HepG2 (cell line): ENCODE measurements around the gene ZXDC. TPM values are rescaled to one million over a fixed set of nuclear protein-coding genes. Genes with fewer than 3 reads are reported as not detected.

Experiments
- ATAC-seq: fragments of 200-7000 bp; cut with Tn5 transposase; 3 replicates; pipeline ENCODE4 v1.9.1; 2020; ENCODE audit warnings: mild to moderate bottlenecking, moderate library complexity
- BruUV-seq: library from RNA; stranded (reverse); fragments of 400-500 nt; replicated peaks from 2 replicates; lab custom pipeline; 2021; lab: Mats Ljungman, UMichigan
- CTCF ChIA-PET: fragments of 300-600 bp; formaldehyde crosslinking; extraction: SDS; loops from one replicate; lab custom pipeline; 2021; ENCODE audit warnings: low total read pairs, inconsistent platforms, low intra/inter-chr PET ratio; lab: Yijun Ruan, JAX
- POLR2A ChIA-PET: fragments of 350-600 bp; sonication (Branson Sonifier 250); formaldehyde crosslinking; loops from one replicate; lab custom pipeline; 2020; ENCODE audit warnings: antibody characterized with exemption, inconsistent platforms; lab: Yijun Ruan, JAX
- DNase-seq: peaks from one replicate; pipeline ENCODE4 v3.0.0-alpha.2; 2015; ENCODE audit warnings: low spot score
- FAIRE-seq: peaks from 3 replicates; lab custom pipeline; 2011; peaks lifted over from hg19 to GRCh38; lab: Jason Lieb, UNC
- H2AFZ ChIP-seq: one replicate; pipeline ENCODE4 v1.6.1; 2011; ENCODE audit warnings: low read length, inconsistent platforms
- H3K27ac ChIP-seq: fragments of 300-600 bp; 3 replicates; pipeline ENCODE4 v1.8.0; 2011; ENCODE audit warnings: mixed run types, mild to moderate bottlenecking, mixed read lengths, low read length, inconsistent platforms; ENCODE audit not compliant: insufficient read depth; ENCODE audit errors: extremely low read length
- H3K27me3 ChIP-seq, 2 experiments: fragments of 200-600 bp in 1 of 2; 2 replicates in 1 of 2; 3 replicates in 1 of 2; pipeline versions ENCODE4 v1.6.0 to v1.8.0; 2011; ENCODE audit warnings: low read length in 2 of 2, mild to moderate bottlenecking in 2 of 2, moderate library complexity in 2 of 2, inconsistent platforms in 1 of 2; ENCODE audit not compliant: insufficient read depth in 2 of 2, control insufficient read depth in 1 of 2
- H3K36me3 ChIP-seq, 2 experiments: fragments of 200-600 bp in 1 of 2; replicated peaks in 1 of 2; 2 replicates in 1 of 2; 3 replicates in 1 of 2; pipeline versions ENCODE4 v1.5.1 to v1.8.0; 2011; ENCODE audit warnings: low read length in 2 of 2, inconsistent platforms in 1 of 2; ENCODE audit not compliant: insufficient read depth in 2 of 2, control insufficient read depth in 1 of 2
- H3K4me1 ChIP-seq: 2 replicates; pipeline ENCODE4 v1.5.1; 2012; ENCODE audit warnings: low read length, inconsistent platforms; ENCODE audit not compliant: insufficient read depth
- H3K4me2 ChIP-seq: 2 replicates; pipeline ENCODE4 v1.6.0; 2011; ENCODE audit warnings: low read depth, low read length, inconsistent platforms
- H3K4me3 ChIP-seq, 3 experiments: fragments of 200-600 bp in 1 of 3; sonication (generic), shearing (Covaris generic) in 1 of 3; replicated peaks in 1 of 3; 2 replicates each; pipeline ENCODE4 v1.5.1; 2011 to 2016; ENCODE audit warnings: low read length in 3 of 3, inconsistent platforms in 2 of 3, low read depth in 2 of 3, mild to moderate bottlenecking in 2 of 3, control low read depth in 1 of 3, mixed read lengths in 1 of 3; ENCODE audit not compliant: insufficient read depth in 1 of 3
- H3K79me2 ChIP-seq: one replicate; pipeline ENCODE4 v1.6.1; 2011; ENCODE audit warnings: low read length, inconsistent platforms; ENCODE audit not compliant: insufficient read depth
- H3K9ac ChIP-seq: 2 replicates; pipeline ENCODE4 v1.6.0; 2011; ENCODE audit warnings: mild to moderate bottlenecking, low read depth, low read length, inconsistent platforms; ENCODE audit not compliant: insufficient read depth
- H3K9me3 ChIP-seq: 2 replicates; pipeline ENCODE4 v1.5.1; 2012; ENCODE audit warnings: mild to moderate bottlenecking, low read length
- H4K20me1 ChIP-seq: 2 replicates; pipeline ENCODE4 v1.6.0; 2011; ENCODE audit warnings: inconsistent platforms, mild to moderate bottlenecking, low read length, moderate library complexity; ENCODE audit not compliant: insufficient read depth
- AGO2 ChIP-seq: fragments of 200-400 bp; formaldehyde crosslinking; optimal IDR thresholded peaks from 2 replicates; pipeline ENCODE3; 2017; ENCODE audit warnings: mild to moderate bottlenecking, low read depth, low read length, moderate library complexity
- FOXC1 ChIP-seq: sonication (generic); formaldehyde crosslinking; IDR thresholded peaks from 2 replicates; pipeline ENCODE4 v1.8.0; 2022; ENCODE audit warnings: mild to moderate bottlenecking, missing genetic modification reagents, borderline replicate concordance
- HMGA1 ChIP-seq: sonication (generic); formaldehyde crosslinking; conservative IDR thresholded peaks from 2 replicates; pipeline ENCODE4 v1.4.0; 2020; ENCODE audit warnings: missing genetic modification reagents
- POLR2A ChIP-seq, 2 experiments: IDR thresholded peaks; 2 replicates each; pipeline ENCODE4 v1.6.1; 2011; ENCODE audit warnings: low read depth in 2 of 2, low read length in 2 of 2, mild to moderate bottlenecking in 1 of 2, moderate library complexity in 1 of 2; ENCODE audit not compliant: insufficient read depth in 1 of 2
- RBM22 ChIP-seq: fragments of 200-400 bp; formaldehyde crosslinking; optimal IDR thresholded peaks from 2 replicates; pipeline ENCODE3; 2017; ENCODE audit warnings: mild to moderate bottlenecking, low read length, moderate library complexity
- ZBTB3 ChIP-seq: sonication (generic); formaldehyde crosslinking; IDR thresholded peaks from 2 replicates; pipeline ENCODE4 v1.4.0; 2020; ENCODE audit warnings: low read depth, mild to moderate bottlenecking, moderate library complexity, missing genetic modification reagents, borderline replicate concordance
- ZNF274 ChIP-seq: sonication (generic); formaldehyde crosslinking; IDR thresholded peaks from 2 replicates; pipeline ENCODE4 v1.5.1; 2020; ENCODE audit warnings: mild to moderate bottlenecking, missing genetic modification reagents
- ZNF382 ChIP-seq: sonication (generic); formaldehyde crosslinking; IDR thresholded peaks from 2 replicates; pipeline ENCODE4 v1.5.0; 2020; ENCODE audit warnings: missing genetic modification reagents, mild to moderate bottlenecking, borderline replicate concordance
- ZNF564 ChIP-seq: sonication (generic); formaldehyde crosslinking; IDR thresholded peaks from 2 replicates; pipeline ENCODE4 v1.8.1; 2023; ENCODE audit warnings: mild to moderate bottlenecking, missing genetic modification reagents
- ZNF607 ChIP-seq: sonication (generic); formaldehyde crosslinking; IDR thresholded peaks from 2 replicates; pipeline ENCODE4 v1.5.1; 2020; ENCODE audit warnings: missing genetic modification reagents, mild to moderate bottlenecking, borderline replicate concordance
- WGBS: methylation state at CpG from one replicate; pipeline ENCODE4 v1.1.6; 2017; ENCODE audit warnings: low lambda C conversion rate; 5-methylcytosine and 5-hydroxymethylcytosine counted together
- in situ Hi-C: cut with HindIII; loops from 2 replicates; pipeline ENCODE4 v1.10.0; 2017; ENCODE audit warnings: low pct_unique_long_range_greater_than_20kb; ENCODE audit not compliant: extremely low pct_ligation_motif_present
- intact Hi-C: fragments of 100-400 bp; cut with micrococcal nuclease; formaldehyde crosslinking; loops from one replicate; pipeline ENCODE4 v1.10.0; 2022; ENCODE audit not compliant: unreplicated experiment
- polyA plus RNA-seq, 8 experiments: library from polyadenylated mRNA; depleted of rRNA in 3 of 8; stranded (reverse) in 7 of 8; unstranded in 1 of 8; fragments of >200 nt; fragmentation: Illumina TruSeq in 4 of 8; extraction: Trizol in 4 of 8; gene quantifications; 2 replicates each; pipeline versions ENCODE4 v1.2.1 to v1.2.3, GENCODE V29; 2011 to 2016; ENCODE audit warnings: low read depth in 4 of 8, missing spikeins in 1 of 8, mixed read lengths in 1 of 8; ENCODE audit not compliant: insufficient read depth in 1 of 8
- total RNA-seq, 5 experiments: library from RNA; depleted of rRNA; stranded (reverse); fragments of >200 nt; fragmentation: Illumina TruSeq; extraction: Trizol; gene quantifications; 2 replicates each; pipeline ENCODE4 v1.2.3, GENCODE V29; 2016; ENCODE audit warnings: low read depth in 1 of 5

The ZXDC gene
- total and polyA plus RNA-seq, 2 of the 13 experiments (the other 11 are each of a cell fraction or from before 2014, with no cell fraction given): 17.6 to 21.2 TPM

- no peak for TF ChIP-seq HMGA1 (CRISPR knock-in tag)
- no peak for TF ChIP-seq ZNF564 (CRISPR knock-in tag)
- TF ChIP-seq ZNF607 (CRISPR knock-in tag): no peak
- no peak for TF ChIP-seq POLR2A (IDR thresholded peaks at IDR 0.05; ENCODE audit: insufficient read depth in 1 of 2, low read depth in 2 of 2, low read length in 2 of 2)
- TF ChIP-seq FOXC1 (CRISPR knock-in tag): no peak
- no peak for TF ChIP-seq RBM22
- no peak for TF ChIP-seq ZNF274 (CRISPR knock-in tag)
- no peak for TF ChIP-seq ZBTB3
- TF ChIP-seq, all 625 proteins: peak for 0
These were observed 41.5 kb downstream of the ZXDC start (continued) for GRCh38 chr3:126434264-126434590.

GRCh38 chr3:126433496-126434263 is 42.0 kb downstream of the ZXDC start:
- BruUV-seq: no TSS peak
- WGBS: 90% methylated on average over 8 of the region's 13 CpGs
- DNase-seq: no peak
- in situ Hi-C loops: no loop called here
- FAIRE-seq: no peak
- no peak overlapping the region for H2AFZ ChIP-seq
- no peaks in the 10 kb centered on the region for H3K27me3 ChIP-seq
- TF ChIP-seq ZNF382 (CRISPR knock-in tag) (no peak), AGO2 (peak; percentile 70)
- intact Hi-C loops: loop anchor here (2.0 kb wide), 1 partner anchor 77 kb away; the partner anchor contains the start of gene KLF15
- CTCF ChIA-PET: no interaction called here
- no peaks in the 10 kb centered on the region for H3K4me1 ChIP-seq
- H3K9ac ChIP-seq: no peak overlapping the region
- H3K79me2 ChIP-seq: no peaks in the 10 kb centered on the region
- no peak overlapping the region for H3K4me3 ChIP-seq
- H4K20me1 ChIP-seq: no peaks in the 10 kb centered on the region
- POLR2A ChIA-PET: no interaction called here
- no peak overlapping the region for H3K4me2 ChIP-seq
- ATAC-seq: peak; percentile 16
- H3K9me3 ChIP-seq: no peaks in the 10 kb centered on the region
- H3K36me3 ChIP-seq: peaks cover 8 to 26% of the 10 kb centered on the region in 2 experiments; a peak in 4 of 5 replicates
- no peak overlapping the region for H3K27ac ChIP-seq
